Mucosa of rectum (tissue), 2 donors: ENCODE measurements around the gene PDGFD.

Experiments used
- H3K27ac ChIP-seq, 2 donors: one replicate each; pipeline ENCODE4 v1.7.0; 2013; ENCODE audit warnings: inconsistent platforms in 2 of 2, low read depth in 2 of 2, low read length in 2 of 2
- H3K27me3 ChIP-seq, 2 donors: one replicate each; pipeline ENCODE4 v1.7.0; 2013; ENCODE audit warnings: low read length in 2 of 2; ENCODE audit not compliant: control insufficient read depth in 2 of 2, insufficient read depth in 2 of 2
- H3K36me3 ChIP-seq, 2 donors: one replicate each; pipeline ENCODE4 v1.7.0; 2013; ENCODE audit warnings: low read length in 2 of 2; ENCODE audit not compliant: control insufficient read depth in 2 of 2, insufficient read depth in 2 of 2
- H3K4me1 ChIP-seq, 2 donors: one replicate each; pipeline ENCODE4 v1.7.0; 2013; ENCODE audit warnings: low read length in 2 of 2, mild to moderate bottlenecking in 1 of 2; ENCODE audit not compliant: control insufficient read depth in 2 of 2, insufficient read depth in 2 of 2
- H3K4me3 ChIP-seq, 2 donors: one replicate each; pipeline ENCODE4 v1.7.0; 2013; ENCODE audit warnings: low read length in 2 of 2
- H3K9ac ChIP-seq, 2 donors: one replicate each; pipeline ENCODE4 v1.7.0; 2013; ENCODE audit warnings: low read length in 2 of 2, low read depth in 1 of 2, mild to moderate bottlenecking in 1 of 2
- H3K9me3 ChIP-seq, 2 donors: one replicate each; pipeline ENCODE4 v1.7.0; 2013; ENCODE audit warnings: low read length in 2 of 2; ENCODE audit not compliant: control insufficient read depth in 2 of 2
- donor health status: healthy.
- donor health status: Normal muscosa, but diverticular disease.

Gene PDGFD

GRCh38 chr11:104098132-104098531, 65.8 kb downstream of the PDGFD start:
- H3K27me3 ChIP-seq: no peaks in the 10 kb centered on the region
- no peak overlapping the region for H3K9ac ChIP-seq
- H3K36me3 ChIP-seq: no peaks in the 10 kb centered on the region
- H3K9me3 ChIP-seq: no peaks in the 10 kb centered on the region
- no peak overlapping the region for H3K27ac ChIP-seq
- H3K4me1 ChIP-seq: no peaks in the 10 kb centered on the region
- no peak overlapping the region for H3K4me3 ChIP-seq

- Histone ChIP-seq H3K9me3 (no peaks in the 10 kb centered on the region), H3K36me3 (no peaks in the 10 kb centered on the region), H3K27me3 (no peaks in the 10 kb centered on the region), H3K4me3 (no peak overlapping the region), H3K27ac (no peak overlapping the region), H3K4me1 (no peaks in the 10 kb centered on the region), H3K9ac (no peak overlapping the region)
These were observed 67.0 kb downstream of the PDGFD start for GRCh38 chr11:104096900-104097299.

GRCh38 chr11:104095791-104096190, 68.2 kb downstream of the PDGFD start:
- Histone ChIP-seq H3K36me3 (no peaks in the 10 kb centered on the region), H3K9ac (no peak overlapping the region), H3K27ac (no peak overlapping the region), H3K4me3 (no peak overlapping the region), H3K4me1 (no peaks in the 10 kb centered on the region), H3K9me3 (no peaks in the 10 kb centered on the region), H3K27me3 (no peaks in the 10 kb centered on the region)

GRCh38 chr11:104094576-104094975, 69.4 kb downstream of the PDGFD start:
- H3K9ac ChIP-seq: no peak overlapping the region
- H3K36me3 ChIP-seq: no peaks in the 10 kb centered on the region
- H3K27ac ChIP-seq: no peak overlapping the region
- H3K27me3 ChIP-seq: no peaks in the 10 kb centered on the region
- no peaks in the 10 kb centered on the region for H3K9me3 ChIP-seq
- no peak overlapping the region for H3K4me3 ChIP-seq
- no peaks in the 10 kb centered on the region for H3K4me1 ChIP-seq

GRCh38 chr11:104093426-104094280, 70.3 kb downstream of the PDGFD start:
- H3K4me1 ChIP-seq: no peaks in the 10 kb centered on the region
- no peak overlapping the region for H3K27ac ChIP-seq
- H3K27me3 ChIP-seq: no peaks in the 10 kb centered on the region
- no peaks in the 10 kb centered on the region for H3K36me3 ChIP-seq
- H3K9me3 ChIP-seq: no peaks in the 10 kb centered on the region
- no peak overlapping the region for H3K4me3 ChIP-seq
- H3K9ac ChIP-seq: no peak overlapping the region

GRCh38 chr11:104092744-104093143, 71.2 kb downstream of the PDGFD start:
- Histone ChIP-seq H3K4me3 (no peak overlapping the region), H3K4me1 (no peaks in the 10 kb centered on the region), H3K36me3 (no peaks in the 10 kb centered on the region), H3K9ac (no peak overlapping the region), H3K9me3 (no peaks in the 10 kb centered on the region), H3K27ac (no peak overlapping the region), H3K27me3 (no peaks in the 10 kb centered on the region)

GRCh38 chr11:104091281-104092096, 72.5 kb downstream of the PDGFD start:
- no peaks in the 10 kb centered on the region for H3K36me3 ChIP-seq
- H3K4me3 ChIP-seq: no peak overlapping the region
- no peaks in the 10 kb centered on the region for H3K4me1 ChIP-seq

GRCh38 chr11:104090767-104091166, 73.2 kb downstream of the PDGFD start:
- Histone ChIP-seq H3K27ac (no peak overlapping the region), H3K4me3 (no peak overlapping the region), H3K27me3 (no peaks in the 10 kb centered on the region), H3K4me1 (no peaks in the 10 kb centered on the region), H3K36me3 (no peaks in the 10 kb centered on the region), H3K9ac (no peak overlapping the region), H3K9me3 (no peaks in the 10 kb centered on the region)

More at GRCh38 chr11:104091281-104092096, 72.5 kb downstream of the PDGFD start:
- Histone ChIP-seq H3K27me3 (no peaks in the 10 kb centered on the region), H3K9me3 (no peaks in the 10 kb centered on the region), H3K9ac (no peak overlapping the region), H3K27ac (no peak overlapping the region)

GRCh38 chr11:104089481-104089880, 74.5 kb downstream of the PDGFD start:
- Histone ChIP-seq H3K36me3 (no peaks in the 10 kb centered on the region), H3K9ac (no peak overlapping the region), H3K9me3 (no peaks in the 10 kb centered on the region), H3K27me3 (no peaks in the 10 kb centered on the region), H3K4me3 (no peak overlapping the region), H3K4me1 (no peaks in the 10 kb centered on the region), H3K27ac (no peak overlapping the region)

- no peaks in the 10 kb centered on the region for H3K9me3 ChIP-seq
- H3K36me3 ChIP-seq: no peaks in the 10 kb centered on the region
- no peak overlapping the region for H3K9ac ChIP-seq
- no peak overlapping the region for H3K27ac ChIP-seq
- no peak overlapping the region for H3K4me3 ChIP-seq
- H3K27me3 ChIP-seq: no peaks in the 10 kb centered on the region
- no peaks in the 10 kb centered on the region for H3K4me1 ChIP-seq
These were observed 77.3 kb downstream of the PDGFD start for GRCh38 chr11:104086621-104087020.
